GM12874 (cell line): Measurements from ENCODE around the gene PRDM7.

Experiments used
- TF ChIP-seq, protein P1 (sequence below): IDR thresholded peaks from 2 replicates; pipeline ENCODE4 v1.5.1; 2011; ENCODE audit warnings: low read depth, mild to moderate bottlenecking, control low read depth, low read length, moderate library complexity; ENCODE audit not compliant: insufficient read depth

PRDM7 gene

GRCh38 chr16:90033387-90033786, 43.7 kb downstream of the PRDM7 start:
- TF ChIP-seq, protein P1, sequence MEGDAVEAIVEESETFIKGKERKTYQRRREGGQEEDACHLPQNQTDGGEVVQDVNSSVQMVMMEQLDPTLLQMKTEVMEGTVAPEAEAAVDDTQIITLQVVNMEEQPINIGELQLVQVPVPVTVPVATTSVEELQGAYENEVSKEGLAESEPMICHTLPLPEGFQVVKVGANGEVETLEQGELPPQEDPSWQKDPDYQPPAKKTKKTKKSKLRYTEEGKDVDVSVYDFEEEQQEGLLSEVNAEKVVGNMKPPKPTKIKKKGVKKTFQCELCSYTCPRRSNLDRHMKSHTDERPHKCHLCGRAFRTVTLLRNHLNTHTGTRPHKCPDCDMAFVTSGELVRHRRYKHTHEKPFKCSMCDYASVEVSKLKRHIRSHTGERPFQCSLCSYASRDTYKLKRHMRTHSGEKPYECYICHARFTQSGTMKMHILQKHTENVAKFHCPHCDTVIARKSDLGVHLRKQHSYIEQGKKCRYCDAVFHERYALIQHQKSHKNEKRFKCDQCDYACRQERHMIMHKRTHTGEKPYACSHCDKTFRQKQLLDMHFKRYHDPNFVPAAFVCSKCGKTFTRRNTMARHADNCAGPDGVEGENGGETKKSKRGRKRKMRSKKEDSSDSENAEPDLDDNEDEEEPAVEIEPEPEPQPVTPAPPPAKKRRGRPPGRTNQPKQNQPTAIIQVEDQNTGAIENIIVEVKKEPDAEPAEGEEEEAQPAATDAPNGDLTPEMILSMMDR: no peak

- TF ChIP-seq, protein P1: no peak
Measured at GRCh38 chr16:90032674-90033331, 44.3 kb downstream of the PRDM7 start.

- TF ChIP-seq, protein P1: no peak
Measured at GRCh38 chr16:90031931-90032673, 45.0 kb downstream of the PRDM7 start.

- TF ChIP-seq, protein P1: no peak
Measured at GRCh38 chr16:90031186-90031930, 45.8 kb downstream of the PRDM7 start.

- TF ChIP-seq, protein P1: no peak
Measured at GRCh38 chr16:90028985-90029384, 48.1 kb downstream of the PRDM7 start.

DNA sequence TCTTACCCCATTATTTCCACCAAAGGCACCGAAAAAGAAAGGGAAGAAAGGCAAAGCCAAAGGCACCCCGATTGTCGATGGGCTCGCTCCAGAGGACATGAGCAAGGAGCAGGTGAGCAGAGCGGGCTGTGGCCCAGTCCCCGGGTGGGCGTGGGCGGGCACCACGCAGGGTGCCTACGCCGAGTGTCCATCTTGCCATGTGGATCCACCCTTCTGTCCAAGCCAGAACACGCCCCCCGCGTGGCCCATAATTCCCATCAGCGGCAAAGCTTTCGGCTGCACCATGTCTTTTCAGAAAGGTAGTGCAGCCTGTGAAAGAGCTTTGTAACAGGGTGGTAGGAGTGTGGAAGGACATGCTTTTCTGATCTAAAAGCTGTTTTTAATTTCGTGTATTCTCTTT, 49.5 kb downstream of the PRDM7 start:
- TF ChIP-seq, protein P1: no peak

GRCh38 chr16:90026135-90026534, 51.0 kb downstream of the PRDM7 start:
- TF ChIP-seq, protein P1: no peak
